Measurements from ENCODE around the gene C1QTNF9B.
"Not testable (repeated sequence)": the region's sequence is repeated elsewhere in the genome, so short reads cannot be mapped to it uniquely, and the experiment has no call there.

C1QTNF9B gene

GRCh38 chr13:23898101-23898500 lies 799 bp upstream of the C1QTNF9B start:
- no peaks in the 10 kb centered on the region for H3K4me1 ChIP-seq (ENCODE audit: control insufficient read depth, insufficient read depth, low read length)
- DNase-seq (ENCODE audit: low read depth, low spot score) = no peak
- no peak overlapping the region for H3K27ac ChIP-seq (ENCODE audit: low read length)
- no peaks in the 10 kb centered on the region for H3K9me3 ChIP-seq (ENCODE audit: control insufficient read depth, insufficient read depth, low read length)
- no CpG with 5 or more reads among the region's 8 CpGs for WGBS (ENCODE audit: insufficient coverage, insufficient read length)
- no peaks in the 10 kb centered on the region; the same call in 1 of the 2 replicates for H3K27me3 ChIP-seq (ENCODE audit: control insufficient read depth, insufficient read depth, low read length)
- H3K36me3 ChIP-seq (ENCODE audit: control insufficient read depth, insufficient read depth, low read length) = no peaks in the 10 kb centered on the region
- no peak overlapping the region for H3K4me3 ChIP-seq (ENCODE audit: low read length)

- H3K36me3 ChIP-seq (ENCODE audit: control insufficient read depth, insufficient read depth, low read length); H3K9me3 ChIP-seq (ENCODE audit: control insufficient read depth, insufficient read depth, low read length); H3K27ac ChIP-seq (ENCODE audit: low read length); H3K4me3 ChIP-seq (ENCODE audit: low read length); H3K4me1 ChIP-seq (ENCODE audit: control insufficient read depth, insufficient read depth, low read length); H3K27me3 ChIP-seq (ENCODE audit: control insufficient read depth, insufficient read depth, low read length); DNase-seq (ENCODE audit: low read depth, low spot score): not testable (repeated sequence)
- WGBS (ENCODE audit: insufficient coverage, insufficient read length) = no CpG with 5 or more reads among the region's 12 CpGs
Measured at GRCh38 chr13:23894746-23895145, 2.6 kb downstream of the C1QTNF9B start.

GRCh38 chr13:23893791-23894190 lies 3.5 kb downstream of the C1QTNF9B start:
- not testable (repeated sequence) for H3K9me3 ChIP-seq (ENCODE audit: control insufficient read depth, insufficient read depth, low read length); DNase-seq (ENCODE audit: low read depth, low spot score); H3K27ac ChIP-seq (ENCODE audit: low read length); H3K4me3 ChIP-seq (ENCODE audit: low read length); H3K4me1 ChIP-seq (ENCODE audit: control insufficient read depth, insufficient read depth, low read length); H3K36me3 ChIP-seq (ENCODE audit: control insufficient read depth, insufficient read depth, low read length); H3K27me3 ChIP-seq (ENCODE audit: control insufficient read depth, insufficient read depth, low read length)
- WGBS (ENCODE audit: insufficient coverage, insufficient read length) = no CpG with 5 or more reads among the region's 4 CpGs

GRCh38 chr13:23889615-23890607 lies 7.4 kb downstream of the C1QTNF9B start:
- no peak overlapping the region for H3K27ac ChIP-seq (ENCODE audit: low read length)
- H3K4me3 ChIP-seq (ENCODE audit: low read length) = no peak overlapping the region
- H3K36me3 ChIP-seq (ENCODE audit: control insufficient read depth, insufficient read depth, low read length) = no peaks in the 10 kb centered on the region
- no peaks in the 10 kb centered on the region for H3K9me3 ChIP-seq (ENCODE audit: control insufficient read depth, insufficient read depth, low read length)
- WGBS (ENCODE audit: insufficient coverage, insufficient read length) = 100% methylated on average over 2 of the region's 15 CpGs
- DNase-seq (ENCODE audit: low read depth, low spot score) = no peak
- no peaks in the 10 kb centered on the region for H3K27me3 ChIP-seq (ENCODE audit: control insufficient read depth, insufficient read depth, low read length)
- H3K4me1 ChIP-seq (ENCODE audit: control insufficient read depth, insufficient read depth, low read length) = no peaks in the 10 kb centered on the region

GRCh38 chr13:23888658-23889614 lies 8.4 kb downstream of the C1QTNF9B start, which contains the start of gene MIPEP:
TSS of gene MIPEP (minus strand) at chr13:23889400. CDS start at chr13:23889320, 80 bp downstream.
- WGBS (ENCODE audit: insufficient coverage, insufficient read length) = no CpG with 5 or more reads among the region's 75 CpGs
- Histone ChIP-seq H3K4me1 (ENCODE audit: control insufficient read depth, insufficient read depth, low read length) (no peaks in the 10 kb centered on the region), H3K36me3 (ENCODE audit: control insufficient read depth, insufficient read depth, low read length) (no peaks in the 10 kb centered on the region), H3K27ac (ENCODE audit: low read length) (no peak within 1 kb of the TSS), H3K27me3 (ENCODE audit: control insufficient read depth, insufficient read depth, low read length) (no peaks in the 10 kb centered on the region), H3K9me3 (ENCODE audit: control insufficient read depth, insufficient read depth, low read length) (no peaks in the 10 kb centered on the region), H3K4me3 (ENCODE audit: low read length) (peak within 1 kb of the TSS; percentile 80)
- peak; percentile 82 for DNase-seq (ENCODE audit: low read depth, low spot score)

GRCh38 chr13:23884361-23884760 lies 12.9 kb downstream of the C1QTNF9B start:
- DNase-seq (ENCODE audit: low read depth, low spot score); H3K36me3 ChIP-seq (ENCODE audit: control insufficient read depth, insufficient read depth, low read length); H3K4me3 ChIP-seq (ENCODE audit: low read length); H3K4me1 ChIP-seq (ENCODE audit: control insufficient read depth, insufficient read depth, low read length); H3K9me3 ChIP-seq (ENCODE audit: control insufficient read depth, insufficient read depth, low read length); H3K27me3 ChIP-seq (ENCODE audit: control insufficient read depth, insufficient read depth, low read length); H3K27ac ChIP-seq (ENCODE audit: low read length): not testable (repeated sequence)
- no CpG with 5 or more reads among the region's 3 CpGs for WGBS (ENCODE audit: insufficient coverage, insufficient read length)

- H3K36me3 ChIP-seq (ENCODE audit: control insufficient read depth, insufficient read depth, low read length) = 0 out of 2 replicates have a peak, but pooled peaks cover 2% of the 10 kb centered on the region
- WGBS (ENCODE audit: insufficient coverage, insufficient read length) = no CpG with 5 or more reads among the region's 4 CpGs
- DNase-seq (ENCODE audit: low read depth, low spot score) = no peak
- no peaks in the 10 kb centered on the region for H3K9me3 ChIP-seq (ENCODE audit: control insufficient read depth, insufficient read depth, low read length)
- H3K27ac ChIP-seq (ENCODE audit: low read length) = no peak overlapping the region
- H3K4me3 ChIP-seq (ENCODE audit: low read length) = no peak overlapping the region
- H3K27me3 ChIP-seq (ENCODE audit: control insufficient read depth, insufficient read depth, low read length) = no peaks in the 10 kb centered on the region
- no peaks in the 10 kb centered on the region for H3K4me1 ChIP-seq (ENCODE audit: control insufficient read depth, insufficient read depth, low read length)
Measured at GRCh38 chr13:23883255-23883654, 14.0 kb downstream of the C1QTNF9B start.

GRCh38 chr13:23881402-23881800 lies 15.9 kb downstream of the C1QTNF9B start:
- H3K27me3 ChIP-seq (ENCODE audit: control insufficient read depth, insufficient read depth, low read length); H3K36me3 ChIP-seq (ENCODE audit: control insufficient read depth, insufficient read depth, low read length); H3K4me1 ChIP-seq (ENCODE audit: control insufficient read depth, insufficient read depth, low read length); H3K9me3 ChIP-seq (ENCODE audit: control insufficient read depth, insufficient read depth, low read length); H3K27ac ChIP-seq (ENCODE audit: low read length); H3K4me3 ChIP-seq (ENCODE audit: low read length); DNase-seq (ENCODE audit: low read depth, low spot score): not testable (repeated sequence)
- WGBS (ENCODE audit: insufficient coverage, insufficient read length) = no CpG with 5 or more reads among the region's 8 CpGs

- WGBS (ENCODE audit: insufficient coverage, insufficient read length) = no CpG with 5 or more reads among the region's 18 CpGs
- not testable (repeated sequence) for H3K36me3 ChIP-seq (ENCODE audit: control insufficient read depth, insufficient read depth, low read length); H3K9me3 ChIP-seq (ENCODE audit: control insufficient read depth, insufficient read depth, low read length); H3K4me1 ChIP-seq (ENCODE audit: control insufficient read depth, insufficient read depth, low read length); H3K27me3 ChIP-seq (ENCODE audit: control insufficient read depth, insufficient read depth, low read length); H3K4me3 ChIP-seq (ENCODE audit: low read length); H3K27ac ChIP-seq (ENCODE audit: low read length); DNase-seq (ENCODE audit: low read depth, low spot score)
Measured at GRCh38 chr13:23880493-23881401, 16.6 kb downstream of the C1QTNF9B start.
